ENCODE data around the gene HDAC9.
"Not testable (repeated sequence)": the region's sequence is repeated elsewhere in the genome, so short reads cannot be mapped to it uniquely, and the experiment has no call there.

The HDAC9 gene

GRCh38 chr7:18903695-18904094 is 408.1 kb downstream of the HDAC9 start:
- no peak for DNase-seq

GRCh38 chr7:18905316-18905943 is 409.9 kb downstream of the HDAC9 start:
- DNase-seq = no peak

GRCh38 chr7:18906901-18907300 is 411.4 kb downstream of the HDAC9 start:
- no peak for DNase-seq

- DNase-seq = no peak
These were observed 417.6 kb downstream of the HDAC9 start for GRCh38 chr7:18913106-18913505.

- DNase-seq = no peak
These were observed 421.3 kb downstream of the HDAC9 start for GRCh38 chr7:18916826-18917225.

- DNase-seq = no peak
These were observed 431.6 kb downstream of the HDAC9 start for GRCh38 chr7:18927134-18927533.

DNA sequence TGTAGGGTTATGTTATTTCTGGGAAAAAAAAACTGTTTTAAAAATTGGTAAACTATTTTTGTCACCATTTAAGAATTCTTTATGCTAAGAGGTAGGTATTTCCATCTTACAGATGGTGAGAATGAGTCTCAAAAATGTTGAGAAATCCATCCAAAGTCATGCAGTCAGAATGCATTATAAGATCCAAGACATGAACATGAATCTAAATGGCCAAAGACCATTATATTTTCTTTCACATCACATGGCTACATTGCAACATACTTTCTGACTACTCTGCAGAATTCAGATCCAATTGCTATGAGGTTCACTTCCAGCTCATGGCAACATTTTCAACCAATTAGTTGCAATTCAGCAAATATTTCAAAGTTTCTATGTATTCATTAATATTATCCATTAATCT is 440.7 kb downstream of the HDAC9 start:
- DNase-seq = no peak

DNA sequence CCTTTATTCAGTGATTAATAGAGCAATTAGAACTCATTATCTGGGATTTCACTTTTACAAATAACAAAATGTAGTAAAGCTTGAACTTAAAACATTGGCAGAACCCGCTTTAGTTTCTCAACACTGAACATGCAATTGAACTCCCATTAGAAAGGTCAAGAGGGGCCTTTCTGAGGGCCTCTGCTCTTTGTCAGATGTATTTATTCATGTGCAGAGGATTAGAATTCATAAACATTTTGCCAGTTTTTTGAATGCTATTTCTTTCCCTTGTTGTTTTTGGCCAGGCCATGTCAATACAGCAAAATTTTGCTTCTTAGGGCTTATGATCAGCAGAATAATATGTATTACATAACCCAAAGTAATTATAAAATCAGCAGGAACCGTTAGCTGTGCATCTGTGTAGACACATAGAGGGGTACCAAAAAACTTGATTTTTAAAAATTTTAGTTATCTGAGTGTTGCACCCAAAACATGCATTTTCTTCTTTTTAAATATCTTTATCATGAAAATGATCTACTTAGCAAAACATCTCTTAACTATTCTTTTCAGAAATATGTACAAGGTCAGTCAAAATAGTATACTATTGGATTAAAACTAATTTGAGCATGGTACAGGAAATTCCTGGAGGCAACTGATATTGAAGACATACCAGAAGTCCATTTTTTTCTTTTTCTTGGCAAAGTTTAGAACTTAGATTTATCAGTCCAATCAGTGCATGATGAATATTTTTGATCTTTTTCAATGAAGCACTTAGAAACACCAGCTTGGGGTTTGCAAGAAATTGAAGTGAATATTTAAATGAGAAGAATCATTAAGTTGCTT is 444.4 kb downstream of the HDAC9 start:
- DNase-seq = no peak

DNA sequence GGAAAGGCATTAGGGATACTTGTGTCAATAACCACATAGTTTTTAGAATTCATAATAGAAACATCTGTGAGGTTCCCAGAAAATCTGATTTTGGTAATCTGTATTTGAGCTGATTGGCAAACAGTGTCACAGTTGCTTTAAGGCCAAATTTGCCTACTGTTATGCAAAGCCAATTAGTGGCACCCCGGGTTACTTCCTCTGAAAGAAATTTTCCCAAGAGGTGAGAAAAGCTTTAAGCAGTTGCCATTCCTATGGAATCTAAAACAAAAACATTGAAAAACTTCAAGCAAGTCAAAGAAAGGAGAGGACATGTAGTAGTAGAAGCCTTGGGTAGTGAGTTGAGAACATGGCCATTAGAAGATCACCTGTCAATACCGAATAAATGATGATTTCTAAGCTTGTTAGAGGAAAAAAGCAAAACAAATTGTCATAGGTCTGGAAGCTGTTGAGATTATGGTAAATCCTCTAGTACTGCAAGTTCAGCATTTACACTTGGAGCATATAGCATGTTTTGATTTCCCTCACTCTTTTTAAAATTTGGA is 445.1 kb downstream of the HDAC9 start:
- no peak for DNase-seq

DNA sequence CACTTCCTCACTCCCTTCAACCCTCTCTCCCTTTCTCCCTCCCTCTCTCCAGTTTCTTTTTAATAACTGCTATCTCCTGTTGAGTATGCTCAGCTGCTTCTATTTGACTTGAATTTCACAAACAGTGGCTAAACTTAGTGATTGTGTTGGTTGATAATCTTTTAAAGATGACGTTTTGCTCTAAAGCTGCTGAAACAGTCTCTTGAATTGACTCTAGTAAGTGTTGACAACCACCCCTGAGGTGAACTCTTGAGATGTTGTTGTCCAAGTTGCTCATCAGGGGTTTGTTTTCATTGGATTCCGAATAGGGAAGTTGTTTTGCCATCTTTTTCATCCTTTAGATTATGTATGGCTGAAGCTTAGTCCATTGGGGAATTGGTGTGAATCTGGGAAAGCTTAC is 445.7 kb downstream of the HDAC9 start:
- DNase-seq = no peak

DNA sequence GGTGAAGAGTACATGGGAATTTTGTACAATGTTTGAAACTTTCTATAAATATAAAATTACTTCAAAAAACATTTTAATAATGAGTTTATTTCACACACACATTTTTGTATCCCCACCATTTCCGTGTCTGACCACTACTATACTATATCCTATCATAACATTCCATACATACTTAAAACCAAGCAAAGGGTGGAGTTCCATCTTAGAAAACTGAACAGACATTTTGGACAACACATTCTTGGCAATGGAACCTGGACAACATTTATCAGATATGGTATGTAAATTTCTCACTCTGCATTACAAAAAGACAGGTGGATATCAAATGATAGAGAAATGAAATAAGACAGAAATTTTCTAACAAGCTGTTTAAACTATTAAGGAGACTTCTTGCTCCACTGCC is 453.0 kb downstream of the HDAC9 start:
- DNase-seq = no peak

GRCh38 chr7:18952846-18953245 is 457.3 kb downstream of the HDAC9 start:
- no peak for DNase-seq

- DNase-seq = no peak
These were observed 463.1 kb downstream of the HDAC9 start for GRCh38 chr7:18958627-18959026.

- no peak for DNase-seq
These were observed 465.2 kb downstream of the HDAC9 start for GRCh38 chr7:18960725-18961124.

GRCh38 chr7:18962031-18962430 is 466.5 kb downstream of the HDAC9 start:
- no peak for DNase-seq

DNA sequence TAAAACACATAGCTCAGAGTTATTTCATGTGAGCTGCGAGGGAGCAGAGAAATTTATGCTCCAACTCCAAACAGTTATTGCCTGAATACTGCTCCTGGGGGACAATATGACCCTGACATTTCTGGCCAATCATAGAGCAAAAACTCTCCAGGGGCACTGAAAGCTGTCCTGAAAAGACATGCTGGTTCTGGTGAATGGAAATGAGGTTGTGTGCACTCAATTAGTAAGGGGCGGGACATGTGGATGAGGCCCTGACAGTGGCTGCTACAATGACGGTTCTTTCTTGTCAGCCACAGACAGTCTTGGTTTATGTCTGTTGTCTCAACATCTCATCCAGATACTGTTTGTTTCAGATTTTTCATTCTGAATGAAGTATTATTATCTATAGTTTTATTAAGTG is 470.1 kb downstream of the HDAC9 start:
- DNase-seq = no peak

- DNase-seq = not testable (repeated sequence)
These were observed 472.2 kb downstream of the HDAC9 start for GRCh38 chr7:18967755-18968154.

DNA sequence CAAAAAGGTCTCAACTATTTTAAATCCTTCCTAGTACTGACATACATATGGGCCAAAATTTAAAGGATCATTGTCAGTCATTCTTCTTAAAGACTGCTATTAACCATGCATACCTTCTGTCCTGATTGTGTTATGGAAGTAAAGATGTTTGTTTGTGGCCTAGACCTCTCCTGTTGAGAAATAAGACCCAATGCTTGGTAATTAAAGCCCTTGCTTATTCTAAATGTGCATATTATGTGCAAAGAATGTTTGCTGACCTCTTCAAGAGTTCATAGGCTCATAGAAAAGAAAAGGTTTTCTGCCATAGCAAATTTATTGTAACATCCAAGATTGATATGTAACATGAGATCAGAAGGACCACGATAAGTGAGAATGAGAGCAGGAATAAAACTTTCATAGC is 476.3 kb downstream of the HDAC9 start:
- no peak for DNase-seq

DNA sequence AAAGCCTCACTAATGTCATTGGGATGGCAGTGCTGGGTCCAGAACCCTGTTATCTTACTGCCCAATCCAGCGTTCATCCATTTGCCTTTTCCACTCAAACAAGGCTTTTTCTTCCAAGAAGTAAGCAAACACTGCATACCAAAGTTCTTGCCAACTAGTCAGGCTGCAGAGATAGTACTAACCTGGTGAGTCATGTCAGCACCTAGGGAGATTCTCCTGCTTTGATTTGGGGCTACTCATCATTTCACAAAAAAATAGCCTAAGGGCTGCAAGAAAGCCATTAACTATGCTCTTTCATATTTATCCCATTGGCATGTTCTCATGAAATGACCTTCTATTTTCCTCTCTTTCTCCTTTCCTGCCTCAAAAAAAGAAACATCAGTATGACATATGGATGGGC is 479.3 kb downstream of the HDAC9 start:
- no peak for DNase-seq

DNA sequence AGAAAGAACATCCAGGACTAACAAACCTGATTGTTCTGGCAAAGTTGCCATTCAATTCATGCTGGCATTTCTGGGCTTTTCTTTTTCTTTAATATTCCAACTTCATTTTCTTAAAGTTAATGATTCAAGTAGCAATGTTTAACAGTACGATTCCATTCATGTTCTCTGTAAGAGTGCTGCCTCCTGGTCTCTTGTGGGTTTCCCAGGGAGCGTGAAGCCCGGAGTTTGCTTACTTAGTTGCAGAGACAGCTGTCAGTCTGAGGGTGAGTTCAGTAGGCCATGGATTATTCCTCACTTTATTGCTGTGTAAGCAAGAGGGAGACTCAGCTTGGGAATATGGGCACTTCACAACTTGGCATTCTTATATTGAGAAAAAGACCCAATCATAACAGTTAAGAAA is 479.7 kb downstream of the HDAC9 start:
- DNase-seq = no peak

DNA sequence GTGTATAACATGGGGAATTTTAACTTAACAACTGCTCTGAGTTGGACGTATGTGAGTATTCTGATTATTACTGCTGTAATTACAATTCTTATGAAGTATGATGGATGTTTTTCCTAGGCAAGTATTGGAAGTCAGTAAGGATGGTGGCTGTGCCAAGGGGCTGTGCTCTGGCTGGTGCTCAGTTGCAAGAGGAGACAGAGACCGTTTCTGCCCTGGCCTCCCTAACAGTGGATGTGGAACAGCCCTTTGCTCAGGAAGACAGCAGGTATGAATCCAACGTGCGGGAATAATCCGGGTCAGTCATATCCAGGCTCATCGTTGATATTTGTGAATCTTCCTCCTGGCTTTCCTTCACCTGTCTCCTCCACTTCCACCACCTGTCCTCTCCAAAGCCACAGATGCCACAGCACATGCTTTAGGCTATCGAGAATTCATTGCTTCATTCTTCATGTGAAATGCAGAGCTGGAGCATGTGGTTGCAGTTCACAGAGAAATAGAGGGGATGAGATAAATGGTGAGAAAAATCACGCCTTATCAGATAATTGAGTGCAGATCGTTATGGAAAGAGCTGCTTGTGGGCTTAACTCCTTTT is 480.2 kb downstream of the HDAC9 start:
- no peak for DNase-seq

GRCh38 chr7:18976715-18977471 is 481.3 kb downstream of the HDAC9 start:
- DNase-seq = no peak

GRCh38 chr7:18978108-18978495 is 482.6 kb downstream of the HDAC9 start:
- no peak for DNase-seq

Data from activated naive CD4-positive, alpha-beta T cell treated with Interleukin-2 at 50 U/mL for 16 hours (primary cell).